ENCODE results near the gene NAV1. TPM values are rescaled to one million over a fixed set of nuclear protein-coding genes. Genes with fewer than 3 reads are reported as not detected.

Gene NAV1
- polyA plus RNA-seq, 1 donor = 19.6 TPM

- DNase-seq (ENCODE audit: low read depth) = no peak
Measured at GRCh38 chr1:201525193-201525778, 13.6 kb upstream of the NAV1 start.

DNA sequence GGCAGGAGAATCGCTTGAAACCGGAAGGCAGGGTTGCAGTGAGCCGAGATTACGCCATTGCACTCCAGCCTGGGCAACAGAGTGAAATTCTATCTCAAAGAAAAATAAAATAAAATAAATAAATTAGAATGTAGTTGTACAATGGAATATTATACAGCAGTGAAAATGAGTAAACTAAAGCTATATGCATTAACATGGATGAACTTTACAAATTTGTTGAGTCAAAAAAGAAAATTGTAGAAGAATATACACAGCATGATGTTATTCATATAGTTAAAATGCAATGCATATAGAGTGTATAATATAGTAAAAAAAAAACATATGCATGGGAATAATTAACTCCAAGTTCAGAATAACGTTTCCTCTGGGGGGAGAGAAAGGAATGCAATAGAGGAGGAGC lies 11.0 kb upstream of the NAV1 start:
- no peak for DNase-seq (ENCODE audit: low read depth)

- no peak for DNase-seq (ENCODE audit: low read depth)
Measured at GRCh38 chr1:201528631-201529252, 10.2 kb upstream of the NAV1 start.

DNA sequence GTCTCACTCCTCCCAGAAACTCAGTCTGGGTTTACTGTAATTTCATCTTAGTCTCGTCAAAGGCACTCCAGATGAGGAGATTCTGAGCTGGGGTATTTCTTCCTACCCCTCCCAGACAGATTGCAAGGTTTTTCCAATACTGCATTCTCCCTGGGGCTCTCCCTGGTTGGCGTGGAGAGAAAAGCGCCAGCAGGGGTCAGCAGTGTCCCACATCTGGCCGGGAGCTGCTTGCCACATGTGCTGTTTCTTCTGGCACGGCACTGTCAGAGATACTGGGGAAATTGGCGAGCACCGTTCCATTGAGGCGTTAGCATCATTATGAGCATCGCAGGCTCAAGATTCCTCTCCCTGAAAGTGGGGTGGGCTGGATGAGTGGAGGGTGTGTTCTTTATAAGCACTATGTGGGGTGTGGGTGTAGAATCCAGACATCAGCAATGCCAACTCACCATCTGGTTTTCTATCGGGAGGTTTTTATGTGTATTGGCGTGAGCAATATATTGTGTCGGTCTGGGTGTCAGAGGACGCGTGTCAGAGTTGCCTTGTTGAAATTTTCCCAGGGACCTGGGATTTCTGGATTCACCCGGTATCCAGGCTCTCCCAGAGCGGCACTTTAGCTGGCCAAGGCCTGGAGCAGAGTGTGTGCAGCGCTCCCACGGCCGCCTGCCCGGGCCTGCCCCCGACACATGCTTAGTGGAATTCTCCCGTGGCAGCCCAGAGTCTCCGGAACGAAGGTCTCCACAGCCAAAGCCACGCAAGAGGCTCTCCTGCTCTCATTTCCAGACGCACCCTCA lies 8.0 kb upstream of the NAV1 start:
- DNase-seq (ENCODE audit: low read depth) = peak; percentile 88

DNA sequence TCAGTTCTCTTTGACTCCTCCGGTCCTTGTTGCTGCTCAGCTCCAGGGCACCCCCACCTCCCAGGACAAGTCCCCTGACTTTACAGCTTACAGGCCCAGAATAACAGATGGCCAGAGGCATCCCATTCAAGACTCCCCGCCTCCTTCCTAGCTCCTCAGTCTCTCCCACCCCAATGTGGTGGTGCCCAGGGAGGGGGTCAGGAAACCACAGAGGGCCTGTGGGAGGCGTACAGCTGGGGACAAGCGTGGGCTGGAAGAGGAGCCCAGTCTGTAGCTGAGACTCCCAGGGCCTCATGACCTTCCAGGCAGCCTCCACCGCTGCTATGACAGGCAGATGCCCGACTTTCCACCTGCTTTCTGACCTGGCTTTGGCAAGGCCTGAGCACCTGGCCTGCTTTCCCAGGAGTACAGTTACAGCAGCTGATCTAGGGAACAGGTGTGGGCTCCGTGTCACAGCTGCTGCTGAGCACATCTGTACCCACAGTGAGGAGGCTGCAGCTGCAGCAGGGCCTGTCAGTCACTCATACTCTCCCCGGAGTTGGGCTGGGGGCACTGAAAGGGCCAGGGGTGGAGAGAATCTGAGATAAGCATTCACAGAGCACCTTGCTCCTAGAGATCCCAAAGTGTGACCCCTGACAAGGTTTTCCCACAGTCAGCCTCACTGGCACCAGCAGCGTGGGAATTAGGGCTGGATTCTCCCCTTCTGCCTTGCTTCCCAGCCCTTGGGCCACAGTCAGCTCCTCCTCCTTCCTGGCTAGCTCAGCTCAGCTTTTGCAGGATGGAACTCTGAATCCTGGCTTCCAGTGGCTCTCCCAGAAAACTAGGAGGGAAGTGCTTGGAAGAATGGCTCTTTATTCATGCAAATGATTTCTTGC lies 7.1 kb upstream of the NAV1 start:
- no peak for DNase-seq (ENCODE audit: low read depth)

DNA sequence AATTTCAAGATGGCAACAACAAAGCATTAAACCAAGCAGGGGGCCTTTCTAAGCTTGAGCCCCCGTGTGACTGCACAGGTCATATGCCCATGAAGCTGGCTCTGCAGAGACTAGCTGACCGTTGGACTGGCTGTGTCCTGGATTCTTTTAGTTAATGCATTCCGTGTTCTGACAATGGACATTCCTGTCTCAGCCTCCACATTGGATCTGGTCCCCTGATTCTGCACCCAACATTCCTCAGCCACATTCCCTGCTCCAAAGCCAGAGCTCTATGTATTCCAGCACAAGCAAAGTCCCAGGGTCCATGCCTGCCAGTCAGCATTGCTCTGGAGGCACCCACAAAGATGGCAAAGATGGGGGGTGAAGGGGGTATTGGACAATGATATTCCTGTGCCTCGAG lies 5.1 kb upstream of the NAV1 start:
- no peak for DNase-seq (ENCODE audit: low read depth)

DNA sequence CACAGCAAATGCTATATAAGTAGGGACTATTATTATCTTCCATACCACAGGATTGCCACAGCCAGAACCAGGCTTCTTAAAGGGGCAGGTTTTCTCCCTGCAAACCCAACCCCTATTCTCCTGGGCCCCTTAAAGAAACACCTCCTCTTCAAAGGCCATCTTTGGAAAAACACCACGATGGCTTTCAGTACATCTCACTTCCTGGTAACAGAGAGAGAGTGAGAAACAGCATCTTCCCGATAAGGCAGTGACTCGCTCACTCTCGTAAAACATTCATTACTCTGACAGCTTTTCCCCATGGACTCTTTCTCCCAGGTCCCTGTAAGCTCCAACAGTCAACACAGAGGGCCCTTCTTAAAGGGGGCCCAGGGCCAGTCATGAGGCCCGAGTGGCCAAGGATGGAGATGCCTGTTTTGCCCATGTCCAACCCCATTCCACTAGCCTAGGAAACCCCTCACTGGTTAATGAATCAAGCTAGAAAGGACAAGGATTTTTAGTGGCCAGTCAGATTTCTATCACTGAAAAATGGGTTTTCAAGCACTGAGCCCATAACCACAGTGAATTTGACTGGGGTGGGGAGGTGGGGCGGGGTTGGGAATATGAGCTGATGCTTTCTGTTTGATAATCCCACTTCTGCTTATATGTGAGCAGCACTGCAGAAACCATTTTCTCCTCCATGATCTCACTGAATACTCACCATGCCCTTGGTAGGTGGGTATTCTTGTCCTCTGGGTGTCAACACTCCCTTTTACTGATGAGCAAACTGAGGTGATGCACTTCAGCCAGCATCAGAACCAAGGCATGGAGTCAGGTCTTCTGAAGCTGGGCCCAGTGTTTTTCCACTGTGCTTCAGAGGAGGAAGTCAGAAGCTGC lies 3.6 kb upstream of the NAV1 start:
- no peak for DNase-seq (ENCODE audit: low read depth)

GRCh38 chr1:201535919-201536245 lies 3.0 kb upstream of the NAV1 start:
- no peak for DNase-seq (ENCODE audit: low read depth)

DNA sequence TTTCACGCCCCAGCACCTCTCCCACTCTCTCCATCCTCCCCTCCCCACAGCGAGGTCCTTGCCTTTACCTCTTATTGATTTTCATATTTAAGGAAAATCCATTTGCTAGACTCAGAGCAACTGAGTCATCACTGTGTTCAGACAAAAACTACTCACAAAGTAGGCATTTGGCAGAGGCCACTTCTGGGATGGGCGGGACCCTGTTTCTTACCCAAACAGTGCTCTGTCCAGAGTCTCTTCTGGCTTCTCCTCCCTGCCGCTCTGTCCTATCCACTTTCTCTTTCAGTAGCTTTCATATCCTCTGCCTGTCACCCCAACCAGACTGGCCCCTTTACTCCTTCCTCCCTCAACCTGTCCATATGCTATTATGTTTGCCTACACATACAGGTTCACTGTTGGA lies 2.4 kb upstream of the NAV1 start:
- no peak for DNase-seq (ENCODE audit: low read depth)

DNA sequence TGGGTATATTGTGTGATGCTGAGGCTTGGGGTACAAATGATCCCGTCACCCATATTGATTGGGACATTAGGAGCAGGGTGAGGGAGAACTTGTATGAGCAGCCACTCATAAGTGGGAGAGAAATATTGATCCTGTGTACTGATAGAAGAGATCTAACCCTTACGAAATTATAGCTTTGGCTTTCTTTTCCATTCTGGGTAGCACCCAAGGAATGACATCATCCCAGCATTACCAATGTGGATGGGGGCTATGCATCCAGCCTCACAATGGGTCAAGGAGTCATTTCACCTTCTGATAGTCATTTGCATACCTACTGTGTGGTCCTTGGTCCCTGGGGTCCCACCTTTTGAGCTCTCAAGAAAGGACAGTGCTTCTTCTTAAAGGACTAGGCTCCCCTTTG lies 1.9 kb upstream of the NAV1 start:
- no peak for DNase-seq (ENCODE audit: low read depth)

- DNase-seq (ENCODE audit: low read depth) = no peak
Measured at GRCh38 chr1:201537467-201537866, 1.5 kb upstream of the NAV1 start.

GRCh38 chr1:201537891-201538611 lies 876 bp upstream of the NAV1 start:
- no peak for DNase-seq (ENCODE audit: low read depth)

DNA sequence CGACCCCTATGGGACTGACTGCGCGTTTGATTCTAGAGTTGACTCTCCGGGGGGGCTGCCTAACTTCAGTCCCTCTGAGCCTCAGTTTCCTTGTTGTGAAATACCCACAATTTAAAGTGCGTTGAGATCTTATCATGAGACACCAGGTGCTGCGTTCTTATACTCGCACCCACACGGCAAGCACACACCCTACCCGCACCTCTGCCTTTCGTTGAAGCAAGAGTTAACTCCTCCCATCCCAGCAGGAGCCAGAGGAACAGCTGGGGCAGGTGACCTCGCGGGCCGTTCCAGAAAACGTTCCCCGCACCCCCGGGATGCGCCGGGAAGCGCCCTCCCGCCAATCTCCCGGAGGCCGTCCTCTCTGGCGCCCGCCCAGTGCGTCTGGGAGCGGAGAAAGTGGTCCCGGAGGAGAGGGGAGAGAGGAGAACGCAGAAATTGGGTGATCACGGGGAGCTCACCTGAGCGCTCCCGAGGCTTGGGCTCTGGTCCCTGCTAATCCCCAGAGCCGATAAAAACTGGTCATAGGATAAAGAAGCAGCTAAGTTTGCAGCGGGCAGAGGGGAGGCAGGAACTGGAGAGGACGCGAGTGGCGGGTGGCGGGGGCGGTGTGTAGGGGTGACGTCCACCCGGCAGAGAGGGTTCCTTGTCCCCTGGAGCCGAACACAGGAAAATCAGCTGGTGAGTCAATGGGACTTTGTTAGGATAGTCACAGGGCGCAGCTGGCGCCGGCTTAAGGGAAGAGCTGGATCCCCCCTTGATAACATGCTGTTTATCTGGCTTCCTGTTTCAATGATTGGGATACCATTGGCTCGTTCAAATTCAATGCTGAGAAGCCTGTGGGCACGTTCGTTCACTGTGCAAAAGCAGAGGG lies 869 bp downstream of the NAV1 start:
- no peak for DNase-seq (ENCODE audit: low read depth)

- DNase-seq (ENCODE audit: low read depth) = no peak
Measured at GRCh38 chr1:201540846-201541735, 2.2 kb downstream of the NAV1 start.

DNA sequence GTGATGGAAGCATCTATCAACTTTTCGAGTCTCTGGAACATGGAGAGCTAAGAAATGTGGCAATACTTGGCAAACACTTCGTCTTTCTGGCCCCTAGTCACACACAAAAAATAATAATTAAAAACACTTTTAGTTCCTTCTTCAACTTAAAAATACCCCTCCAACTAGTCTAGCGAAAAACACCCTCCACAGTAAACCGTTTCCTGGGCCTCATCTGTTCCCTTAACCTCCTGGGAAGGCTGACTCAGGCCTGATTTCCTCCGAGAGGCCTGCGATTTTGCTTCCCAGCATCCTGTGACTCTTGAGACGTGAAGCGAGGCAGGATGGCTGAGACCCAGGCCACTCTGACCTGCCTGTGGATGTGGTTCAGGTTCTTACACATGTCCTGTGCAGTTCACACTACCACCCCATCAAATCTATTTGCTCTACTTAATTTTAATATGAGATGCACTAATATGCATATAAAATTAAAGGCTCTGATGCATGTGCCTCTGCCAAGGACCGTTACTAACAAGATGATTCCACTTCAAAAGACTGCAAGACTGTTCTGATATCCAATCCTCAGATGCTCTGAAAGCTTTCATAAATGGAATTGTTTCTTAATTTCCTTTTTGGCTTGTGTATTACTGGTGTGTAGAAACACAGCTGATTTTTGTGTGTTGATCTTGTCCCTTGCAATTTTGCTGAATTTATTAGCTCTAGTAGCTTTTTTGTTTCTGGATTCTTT lies 3.5 kb downstream of the NAV1 start:
- no peak for DNase-seq (ENCODE audit: low read depth)

DNA sequence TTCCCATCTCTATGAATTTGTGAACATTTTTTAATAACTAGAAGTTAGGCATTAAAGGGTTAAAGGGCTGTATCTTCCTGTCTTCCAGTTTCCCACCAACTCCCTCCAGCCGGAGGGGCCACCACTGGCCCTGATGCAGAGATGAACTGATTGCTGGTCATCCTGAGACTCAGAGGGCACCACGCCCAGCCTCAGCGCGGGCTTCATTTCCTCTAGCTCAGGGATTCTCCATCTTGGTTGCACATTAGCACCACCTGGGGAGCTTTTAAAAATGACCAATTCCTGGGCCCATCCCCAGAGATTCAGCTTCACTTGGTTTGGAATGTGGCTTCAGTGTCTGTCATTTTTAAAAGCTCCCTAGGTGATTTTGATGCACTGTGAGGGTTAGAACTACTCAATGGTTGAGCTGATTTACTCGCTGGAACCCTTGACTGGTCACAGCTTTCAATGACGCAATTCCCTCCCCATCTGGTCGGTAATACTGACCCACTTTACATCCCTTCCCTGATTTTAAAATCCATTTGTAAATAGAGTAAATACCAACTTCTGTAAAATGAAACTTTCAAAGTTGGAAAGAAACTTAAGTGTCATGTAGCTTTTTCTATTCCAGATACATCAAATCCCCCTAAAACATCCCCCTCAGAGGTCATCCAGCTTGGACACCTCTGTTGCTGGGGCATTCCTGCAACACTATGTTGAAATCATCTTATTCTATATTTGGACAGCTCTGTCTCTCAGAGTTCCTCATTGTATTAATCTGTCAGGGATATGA lies 5.1 kb downstream of the NAV1 start:
- no peak for DNase-seq (ENCODE audit: low read depth)

- DNase-seq (ENCODE audit: low read depth) = no peak
Measured at GRCh38 chr1:201544710-201545109, 5.8 kb downstream of the NAV1 start.

All from forelimb muscle (tissue), 1 donor.